ENCODE measurements around the gene ALMS1.
"Not testable (repeated sequence)": the region's sequence is repeated elsewhere in the genome, so short reads cannot be mapped to it uniquely, and the experiment has no call there.

The ALMS1 gene

DNA sequence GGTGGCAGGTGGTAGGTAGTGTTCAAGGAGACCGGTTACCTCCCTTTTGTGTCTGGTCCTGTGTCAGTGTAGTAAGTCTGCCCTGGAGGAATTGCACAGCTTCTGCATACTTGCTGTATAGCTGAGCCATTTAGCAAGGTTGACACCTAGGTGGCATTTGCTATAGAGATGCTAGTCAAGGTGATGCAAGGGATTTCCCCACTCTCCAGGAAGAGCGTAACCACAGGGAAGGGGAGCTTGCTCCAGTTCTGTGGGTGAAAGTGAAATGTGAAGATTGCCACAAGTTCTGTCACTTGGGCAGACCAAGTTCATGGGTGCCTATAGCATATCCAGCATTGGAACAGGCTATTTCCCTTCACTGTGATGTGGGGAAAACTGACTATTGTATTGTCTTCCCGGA lies 228.5 kb downstream of the ALMS1 start:
- no peak for DNase-seq (ENCODE audit: low read depth, low spot score)

DNA sequence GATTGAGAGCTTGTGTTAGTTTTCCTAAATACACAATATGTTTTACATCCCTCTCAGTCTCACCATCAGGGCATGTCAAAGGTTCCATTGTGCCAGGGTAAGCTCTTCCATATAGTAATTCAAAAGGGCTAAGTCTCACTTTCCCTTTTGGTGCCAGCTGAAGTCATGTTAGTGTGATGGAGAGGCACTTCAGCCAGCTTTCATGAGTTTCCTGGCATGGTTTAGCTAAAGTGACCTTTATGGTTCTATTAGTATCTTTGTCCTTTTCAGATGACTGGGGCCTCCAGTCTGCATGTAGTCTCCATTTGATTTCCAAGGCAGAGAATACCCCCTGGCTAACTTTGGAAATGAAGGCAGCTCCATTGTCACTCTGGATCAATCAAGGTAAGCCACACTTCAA lies 229.4 kb downstream of the ALMS1 start:
- DNase-seq (ENCODE audit: low read depth, low spot score) = no peak

GRCh38 chr2:73619925-73620324 lies 234.3 kb downstream of the ALMS1 start:
- DNase-seq (ENCODE audit: low read depth, low spot score) = not testable (repeated sequence)

DNA sequence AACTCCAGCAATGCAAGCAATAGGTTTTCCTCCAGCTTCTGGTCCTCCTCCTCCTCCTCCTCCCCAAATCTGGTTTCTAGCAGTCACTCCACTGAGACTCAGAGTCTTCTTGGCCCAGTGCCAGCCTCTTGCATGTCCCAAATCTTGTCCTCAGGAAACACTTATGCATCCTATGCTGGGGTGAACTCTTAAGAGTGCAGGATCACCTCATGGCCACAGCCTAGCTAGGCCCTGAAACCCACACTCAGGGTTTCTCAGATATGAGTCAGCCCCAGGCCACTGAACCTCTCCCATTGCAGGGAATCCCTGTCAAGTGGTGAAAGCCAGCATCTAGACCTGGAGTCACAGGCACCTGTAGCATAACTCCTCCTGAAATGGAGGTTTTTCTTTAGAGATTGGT lies 238.4 kb downstream of the ALMS1 start:
- not testable (repeated sequence) for DNase-seq (ENCODE audit: low read depth, low spot score)

DNA sequence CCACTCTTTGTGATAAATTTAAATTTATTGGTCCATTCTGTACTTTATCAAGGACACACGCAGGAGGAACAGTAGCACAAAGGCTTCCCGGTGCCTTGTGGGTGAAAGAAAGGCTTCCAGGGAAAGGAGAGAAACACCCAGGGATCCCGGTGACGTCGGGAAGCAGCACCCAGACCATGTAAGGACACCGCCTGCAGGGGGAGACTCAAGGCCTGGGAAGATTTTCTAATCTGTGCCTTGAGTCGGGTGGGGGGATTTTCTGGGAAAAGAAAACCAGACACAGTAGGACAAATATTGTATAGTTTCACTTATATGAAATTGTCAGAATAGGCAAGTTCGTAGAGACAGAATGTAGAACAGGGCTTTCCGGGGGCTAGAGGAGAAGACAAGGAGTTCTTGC lies 239.0 kb downstream of the ALMS1 start:
- DNase-seq (ENCODE audit: low read depth, low spot score) = not testable (repeated sequence)

DNA sequence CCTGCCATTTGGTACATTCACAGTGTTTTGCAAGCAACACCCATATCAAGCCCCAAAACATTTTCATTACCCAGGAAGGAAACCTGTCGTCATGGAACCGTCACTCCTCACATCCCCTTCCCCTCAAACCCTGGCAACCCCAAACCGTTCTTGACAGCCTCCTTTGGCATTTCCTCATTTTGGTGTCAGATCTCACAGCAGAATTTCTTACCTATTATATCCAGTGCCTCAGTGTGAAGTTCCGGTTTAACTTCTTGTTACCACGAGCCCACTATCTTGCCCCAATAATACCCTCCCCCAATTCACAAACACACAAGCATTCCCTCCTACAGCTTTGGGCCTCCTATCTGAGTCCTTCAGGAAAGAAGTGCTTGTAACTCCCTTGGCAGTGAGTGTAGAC lies 240.6 kb downstream of the ALMS1 start:
- DNase-seq (ENCODE audit: low read depth, low spot score) = not testable (repeated sequence)

DNA sequence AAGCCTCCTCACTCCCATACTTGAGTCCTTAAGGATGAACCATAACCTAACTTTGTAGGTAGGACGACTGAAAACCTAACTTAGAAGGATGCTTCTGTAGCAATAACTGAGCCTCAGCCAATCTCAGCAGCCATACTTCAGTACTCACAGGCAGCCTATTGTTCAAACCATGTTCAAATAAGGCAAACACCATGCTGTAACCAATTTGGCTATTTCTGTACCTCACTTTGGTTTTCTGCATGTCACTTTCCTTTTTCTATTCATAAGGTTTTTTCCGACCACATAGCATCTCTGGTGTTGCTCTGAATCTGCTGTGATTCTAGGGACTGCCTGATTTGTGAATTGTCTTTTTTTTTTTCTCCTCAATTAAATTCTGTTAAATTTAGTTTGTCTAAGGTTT lies 242.9 kb downstream of the ALMS1 start:
- DNase-seq (ENCODE audit: low read depth, low spot score) = not testable (repeated sequence)

DNA sequence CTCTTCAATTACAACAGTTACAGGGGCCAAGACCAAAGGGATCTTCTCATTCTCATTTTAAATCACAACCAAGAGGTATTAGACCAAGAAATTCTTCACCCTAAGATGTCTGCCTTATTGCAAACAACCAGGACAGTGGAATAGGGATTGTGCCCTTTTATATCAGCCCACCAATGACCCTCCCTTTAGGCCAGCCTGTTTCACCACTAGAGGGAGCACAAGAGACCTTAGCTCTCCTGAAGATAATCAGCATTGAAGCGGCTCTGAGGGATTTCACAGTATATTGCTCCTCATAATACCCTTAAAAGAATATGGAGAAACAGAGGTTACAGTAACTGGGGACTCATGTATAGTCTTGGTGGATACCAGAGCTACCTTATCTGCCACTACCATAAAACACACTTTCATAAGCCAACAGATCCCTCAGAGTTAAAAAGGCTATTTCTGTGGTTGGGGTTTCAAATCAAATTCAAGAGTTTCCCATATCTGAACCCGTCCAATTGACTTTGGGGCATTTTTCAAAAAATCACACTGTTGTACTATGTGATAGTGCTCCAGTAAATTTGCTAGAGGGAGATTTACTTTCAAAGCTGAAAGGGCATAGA lies 245.1 kb downstream of the ALMS1 start:
- DNase-seq (ENCODE audit: low read depth, low spot score) = peak; percentile 13

DNA sequence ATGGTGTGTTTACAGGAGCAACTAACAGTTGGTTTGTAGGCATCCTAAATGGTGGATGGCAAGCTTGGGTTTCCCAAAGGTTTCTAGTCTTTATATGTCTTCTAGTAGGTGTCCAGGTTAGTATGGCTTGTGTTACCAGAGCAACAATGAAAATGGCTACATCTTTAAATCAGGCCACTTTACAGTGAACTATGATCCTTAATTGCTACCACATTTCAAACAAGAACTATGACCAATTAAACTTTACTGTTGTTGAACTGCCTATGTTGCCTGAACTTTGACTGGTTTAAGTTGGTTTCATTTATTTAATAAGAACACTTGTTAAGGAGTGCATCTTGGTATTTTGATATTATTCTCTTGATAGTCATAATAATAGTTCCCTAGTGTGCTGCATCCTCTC lies 251.3 kb downstream of the ALMS1 start:
- DNase-seq (ENCODE audit: low read depth, low spot score) = not testable (repeated sequence)

- no peak for DNase-seq (ENCODE audit: low read depth, low spot score)
Measured at GRCh38 chr2:73638429-73638828, 252.8 kb downstream of the ALMS1 start.

DNA sequence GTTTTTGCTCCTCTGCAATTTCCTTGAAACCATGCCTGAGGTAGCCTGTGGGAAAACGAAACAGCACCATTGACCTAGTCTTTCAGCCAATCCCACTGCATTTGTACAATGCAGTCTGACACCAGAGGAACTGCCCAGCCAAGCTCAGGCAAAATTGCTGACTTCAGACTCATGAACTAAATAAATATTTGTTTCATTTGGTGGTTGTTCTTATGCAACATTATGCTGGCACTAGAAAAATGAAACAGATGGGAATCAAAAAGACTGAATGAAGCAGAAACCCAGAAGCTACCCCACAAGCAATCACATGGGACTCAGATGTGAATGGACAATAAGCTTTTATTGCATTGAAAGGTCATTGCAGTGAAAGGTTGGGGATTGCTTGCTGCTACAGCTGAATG lies 254.9 kb downstream of the ALMS1 start:
- DNase-seq (ENCODE audit: low read depth, low spot score) = no peak

- no peak for DNase-seq (ENCODE audit: low read depth, low spot score)
Measured at GRCh38 chr2:73640946-73641766, 255.5 kb downstream of the ALMS1 start.

DNA sequence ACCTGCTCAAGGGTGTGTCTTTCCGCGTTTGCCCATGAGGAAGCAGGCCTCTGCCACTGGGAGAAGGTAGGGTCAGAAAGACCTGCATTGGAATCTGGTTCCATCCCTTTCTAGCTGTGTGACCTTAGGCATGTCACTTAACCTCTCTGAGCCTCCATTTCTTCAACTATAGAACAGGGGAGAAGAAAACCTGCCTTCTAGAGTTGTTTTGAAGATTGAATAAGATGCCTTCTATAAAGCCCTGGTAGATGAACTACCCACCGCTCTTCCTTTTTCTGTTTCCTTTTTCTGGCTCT lies 256.1 kb downstream of the ALMS1 start:
- DNase-seq (ENCODE audit: low read depth, low spot score) = no peak

- no peak for DNase-seq (ENCODE audit: low read depth, low spot score)
Measured at GRCh38 chr2:73642338-73643018, 256.8 kb downstream of the ALMS1 start, which contains the start of gene NAT8. Gene NAT8 (minus strand): TSS chr2:73642422. CDS start chr2:73641628, 794 bp downstream.

DNA sequence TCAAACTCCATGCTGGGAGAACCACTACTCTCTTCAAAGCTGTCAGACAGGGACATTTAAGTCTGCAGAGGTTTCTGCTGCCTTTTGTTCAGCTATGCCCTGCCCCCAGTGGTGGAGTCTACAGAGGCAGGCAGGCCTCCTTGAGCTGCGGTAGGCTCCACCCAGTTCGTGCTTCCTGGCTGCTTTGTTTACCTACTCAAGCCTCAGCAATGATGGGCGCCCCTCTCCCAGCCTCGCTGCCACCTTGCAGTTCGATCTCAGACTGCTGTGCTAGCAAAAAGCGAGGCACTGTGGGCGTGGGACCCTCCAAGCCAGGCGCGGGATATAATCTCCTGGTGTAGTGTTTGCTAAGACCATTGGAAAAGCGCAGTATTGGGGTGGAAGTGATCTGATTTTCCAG lies 262.1 kb downstream of the ALMS1 start:
- not testable (repeated sequence) for DNase-seq (ENCODE audit: low read depth, low spot score)

DNA sequence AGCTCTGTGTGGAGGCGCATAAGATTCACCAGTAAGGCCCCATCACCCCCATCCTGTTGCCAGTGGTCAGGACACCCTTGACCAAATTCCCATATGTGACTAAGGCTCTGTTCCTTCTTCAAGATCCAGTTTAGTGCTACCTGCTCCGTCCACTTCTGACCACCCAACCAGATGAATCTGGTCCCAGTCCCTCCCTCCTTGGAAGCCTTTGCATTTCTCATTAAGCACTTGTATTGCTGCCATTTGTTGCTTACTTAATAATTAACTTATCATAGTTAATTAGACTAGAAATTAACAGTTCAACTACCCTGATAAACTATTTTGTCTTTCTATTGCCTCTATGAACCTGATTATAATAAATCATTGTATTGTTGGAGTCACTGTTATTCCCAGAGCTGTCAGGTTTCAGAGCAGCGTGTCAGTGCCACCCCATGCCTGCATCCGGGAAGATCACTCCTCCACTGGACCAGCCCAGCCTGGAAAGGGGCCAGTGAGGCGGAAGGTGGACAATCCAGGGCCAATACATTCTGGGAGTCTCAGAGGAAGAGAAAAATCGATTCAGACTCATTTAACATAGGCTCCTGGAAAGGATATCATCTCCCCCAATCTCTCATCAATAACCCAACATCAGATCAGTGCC lies 266.1 kb downstream of the ALMS1 start:
- no peak for DNase-seq (ENCODE audit: low read depth, low spot score)

- DNase-seq (ENCODE audit: low read depth, low spot score) = no peak
Measured at GRCh38 chr2:73652348-73652747, 266.7 kb downstream of the ALMS1 start.

- DNase-seq (ENCODE audit: low read depth, low spot score) = no peak
Measured at GRCh38 chr2:73654175-73654574, 268.5 kb downstream of the ALMS1 start.
